Hepatic stellate cell (primary cell): ENCODE measurements around the gene PFDN4.

Source experiments
- DNase-seq: peaks from one replicate; pipeline ENCODE4 v3.0.0; 2011; ENCODE audit warnings: low spot score

The PFDN4 gene

DNA sequence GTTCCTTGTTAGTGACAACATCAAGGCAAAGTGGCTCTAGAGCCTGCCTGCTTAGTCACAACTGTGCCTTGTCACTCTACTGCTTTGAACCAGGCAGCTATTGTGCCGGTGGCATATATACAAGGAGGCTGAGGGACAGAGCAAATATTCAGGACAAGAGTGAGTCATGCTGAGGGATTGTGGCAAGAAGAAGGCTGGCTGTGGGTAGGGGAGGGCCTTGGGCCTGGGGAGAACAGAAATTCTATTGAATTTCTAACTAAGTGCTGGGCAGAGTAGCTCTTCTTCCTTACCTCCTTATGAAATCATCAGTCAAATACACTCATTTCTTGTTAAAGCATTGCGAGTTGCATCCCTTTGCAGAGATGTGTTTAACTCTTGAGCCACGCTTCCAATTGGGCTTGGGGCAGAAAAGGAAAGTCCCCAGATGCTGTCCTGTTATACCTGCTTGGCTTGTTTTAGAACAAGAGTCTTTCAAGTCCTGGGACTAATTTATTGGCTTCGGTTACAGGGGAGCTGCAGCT, 59.7 kb downstream of the PFDN4 start:
- peak; percentile 3 for DNase-seq

DNA sequence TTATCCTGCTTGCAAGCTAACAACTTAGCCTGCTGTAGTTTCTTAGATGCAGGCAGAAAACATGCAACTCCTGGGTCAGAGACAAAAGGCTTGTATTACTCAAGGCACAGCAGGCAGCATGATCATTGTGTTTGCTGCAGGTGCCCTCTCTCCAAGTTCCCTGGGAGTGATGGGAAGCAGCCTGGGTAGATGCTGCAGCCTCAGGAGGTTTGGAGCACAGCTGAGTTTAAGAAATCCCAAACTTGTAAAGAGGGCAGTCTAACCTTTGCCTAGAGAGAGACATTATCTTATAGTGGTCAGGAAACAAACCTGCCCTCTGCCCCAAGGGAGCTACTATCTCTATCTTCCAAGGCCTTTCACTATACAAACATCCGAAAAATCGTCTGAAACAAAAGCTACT, 61.1 kb downstream of the PFDN4 start:
- DNase-seq: no peak
